ENCODE results near the gene COG2. TPM values are rescaled to one million over a fixed set of nuclear protein-coding genes. Genes with fewer than 3 reads are reported as not detected.

The COG2 gene
- total and polyA plus RNA-seq, 2 of the 13 experiments (the other 11 are each of a cell fraction or from before 2014, with no cell fraction given), result 16.8 to 36.3 TPM

- TF ChIP-seq TBX3 (IDR thresholded peaks at IDR 0.05; ENCODE audit: borderline replicate concordance), result peak; percentile 61; the same call in 1 of the 2 replicates
- no peak; the same call in 1 of the 2 replicates for TF ChIP-seq AFF4 (CRISPR knock-in tag; IDR thresholded peaks at IDR 0.05)
- peak; percentile 30; the same call in 1 of the 2 replicates for TF ChIP-seq RERE (CRISPR knock-in tag; IDR thresholded peaks at IDR 0.05; ENCODE audit: low read depth)
- peak; percentile 30; the same call in 1 of the 2 replicates for TF ChIP-seq ZNF503 (CRISPR knock-in tag; IDR thresholded peaks at IDR 0.05)
- peak; percentile 70 for TF ChIP-seq SP4 (CRISPR knock-in tag; IDR thresholded peaks at IDR 0.05)
- peak; percentile 40 for TF ChIP-seq SKI (IDR thresholded peaks at IDR 0.05; ENCODE audit: partially characterized antibody)
- peak; percentile 54; the same call in 1 of the 2 replicates for TF ChIP-seq ZNF512B (CRISPR knock-in tag; IDR thresholded peaks at IDR 0.05; ENCODE audit: borderline replicate concordance)
- TF ChIP-seq ZFX (CRISPR knock-in tag; IDR thresholded peaks at IDR 0.05; ENCODE audit: low read depth), result peak; percentile 35; the same call in 1 of the 2 replicates
Observed at GRCh38 chr1:230701895-230702768, 59.9 kb downstream of the COG2 start (continued).
